GM12878 (cell line): Measurements from ENCODE around the gene USP5. TPM values are rescaled to one million over a fixed set of nuclear protein-coding genes. Genes with fewer than 3 reads are reported as not detected.

ENCODE experiments used
- ATAC-seq: fragments of 200-7000 bp; cut with Tn5 transposase; 3 replicates; pipeline ENCODE4 v1.9.1; 2020; ENCODE audit warnings: mild to moderate bottlenecking, moderate library complexity
- BruUV-seq: library from RNA; stranded (reverse); fragments of 400-500 nt; replicated peaks from 2 replicates; lab custom pipeline; 2021; lab: Mats Ljungman, UMichigan
- CTCF ChIA-PET: fragments of 300-600 bp; sonication (Branson Sonifier 250); formaldehyde crosslinking; extraction: SDS; loops from one replicate; lab custom pipeline; 2021; ENCODE audit warnings: inconsistent platforms; lab: Yijun Ruan, JAX
- POLR2A ChIA-PET: fragments of 350-600 bp; formaldehyde crosslinking; extraction: SDS; loops from one replicate; lab custom pipeline; 2021; ENCODE audit warnings: inconsistent platforms; lab: Charles Lee
- RAD21 ChIA-PET: fragments of 300-600 bp; sonication (Branson Sonifier 250); formaldehyde crosslinking; loops from one replicate; lab custom pipeline; 2023; ENCODE audit warnings: antibody characterized with exemption; ENCODE audit not compliant: unreplicated experiment; lab: Charles Lee
- SMC1A ChIA-PET: fragments of 300-600 bp; sonication (Branson Sonifier 250); formaldehyde crosslinking; loops from one replicate; lab custom pipeline; 2023; ENCODE audit not compliant: unreplicated experiment, uncharacterized antibody; lab: Charles Lee
- DNase-seq: peaks from one replicate; pipeline ENCODE4 v3.0.0-alpha.2; 2011; ENCODE audit warnings: low read depth, low spot score
- FAIRE-seq: peaks from 3 replicates; lab custom pipeline; 2011; peaks lifted over from hg19 to GRCh38; lab: Jason Lieb, UNC
- H2AFZ ChIP-seq: 2 replicates; pipeline ENCODE4 v1.6.0; 2011; ENCODE audit warnings: low read depth, low read length, control low read depth; ENCODE audit not compliant: control insufficient read depth
- H3K27ac ChIP-seq: 2 replicates; pipeline ENCODE4 v1.5.1; 2011; ENCODE audit warnings: control low read depth; ENCODE audit not compliant: control insufficient read depth, insufficient read depth
- H3K27me3 ChIP-seq, 2 experiments: replicated peaks in 1 of 2; 2 replicates each; pipeline versions ENCODE4 v1.6.0 to v1.6.1; 2011; ENCODE audit warnings: low read length in 1 of 2; ENCODE audit not compliant: control insufficient read depth in 2 of 2, insufficient read depth in 2 of 2
- H3K36me3 ChIP-seq, 2 experiments: 2 replicates each; pipeline ENCODE4 v1.5.1; 2011; ENCODE audit warnings: low read length in 1 of 2; ENCODE audit not compliant: control insufficient read depth in 2 of 2, insufficient read depth in 2 of 2
- H3K4me1 ChIP-seq: 2 replicates; pipeline ENCODE4 v1.6.1; 2011; ENCODE audit warnings: mild to moderate bottlenecking, low read length, moderate library complexity, mixed read lengths; ENCODE audit not compliant: control insufficient read depth, insufficient read depth
- H3K4me2 ChIP-seq: 2 replicates; pipeline ENCODE4 v1.6.0; 2011; ENCODE audit warnings: control low read depth; ENCODE audit not compliant: control insufficient read depth, insufficient read depth
- H3K4me3 ChIP-seq: fragments of 200-600 bp; sonication (generic); 2 replicates; pipeline ENCODE4 v1.5.1; 2016
- H3K79me2 ChIP-seq: 2 replicates; pipeline ENCODE4 v1.6.0; 2011; ENCODE audit warnings: low read length; ENCODE audit not compliant: control insufficient read depth, insufficient read depth
- H3K9ac ChIP-seq: 2 replicates; pipeline ENCODE4 v1.8.0; 2011; ENCODE audit warnings: low read length, control low read depth, mixed read lengths; ENCODE audit not compliant: control insufficient read depth, insufficient read depth
- H3K9me3 ChIP-seq: replicated peaks from 3 replicates; pipeline ENCODE4 v1.5.1; 2011; ENCODE audit warnings: mild to moderate bottlenecking, low read length; ENCODE audit not compliant: control insufficient read depth, insufficient read depth
- H4K20me1 ChIP-seq: 2 replicates; pipeline ENCODE4 v1.6.0; 2011; ENCODE audit not compliant: control insufficient read depth, insufficient read depth
- CTCF ChIP-seq, 3 experiments: IDR thresholded peaks in 2 of 3; conservative IDR thresholded peaks in 1 of 3; 2 replicates each; pipeline ENCODE4 v1.5.1; 2011; ENCODE audit warnings: low read depth in 3 of 3, low read length in 3 of 3, mild to moderate bottlenecking in 3 of 3, control low read depth in 2 of 3, moderate library complexity in 2 of 3, inconsistent platforms in 1 of 3, mixed read lengths in 1 of 3; ENCODE audit not compliant: control insufficient read depth in 2 of 3, insufficient read depth in 1 of 3; ENCODE audit errors: extremely low read depth in 1 of 3
- HDGF ChIP-seq: fragments of 450-650 bp; IDR thresholded peaks from 2 replicates; pipeline ENCODE4 v1.6.1; 2016; ENCODE audit warnings: antibody characterized with exemption
- STAT1 ChIP-seq: fragments of 450-650 bp; conservative IDR thresholded peaks from 2 replicates; pipeline ENCODE4 v1.6.1; 2014; ENCODE audit warnings: antibody characterized with exemption, mild to moderate bottlenecking
- TCF3 ChIP-seq: IDR thresholded peaks from 2 replicates; pipeline ENCODE4 v1.6.1; 2012; ENCODE audit warnings: low read depth, mild to moderate bottlenecking, low read length, borderline replicate concordance; ENCODE audit not compliant: insufficient read depth
- WGBS: methylation state at CpG from one replicate; pipeline ENCODE4 v1.1.6; 2016; ENCODE audit warnings: low lambda C conversion rate; ENCODE audit not compliant: insufficient replicate concordance, insufficient coverage; ENCODE audit errors: missing lambda C conversion rate; 5-methylcytosine and 5-hydroxymethylcytosine counted together
- in situ Hi-C: fragments of 300-500 bp; cut with MboI; formaldehyde crosslinking; loops from 9 replicates; pipeline ENCODE4 v1.14.3; 2018; ENCODE audit warnings: mixed read lengths
- intact Hi-C: fragments of 100-400 bp; cut with micrococcal nuclease; formaldehyde crosslinking; loops from one replicate; pipeline ENCODE4 v1.14.2; 2022; ENCODE audit not compliant: unreplicated experiment
- polyA plus RNA-seq, 11 experiments: library from polyadenylated mRNA; depleted of rRNA in 4 of 11; unstranded in 6 of 11; stranded (reverse) in 5 of 11; fragments of >200 nt; fragmentation: Nextera tagmentation in 4 of 11; fragmentation: Illumina TruSeq in 1 of 11; extraction: Ambion mirVana in 4 of 11; extraction: Trizol in 1 of 11; gene quantifications; 1 replicate in 1 of 11; 2 replicates in 10 of 11; pipeline versions ENCODE4 v1.2.1 to v1.2.3, GENCODE V29; 2011 to 2016; ENCODE audit warnings: inconsistent platforms in 2 of 11, missing spikeins in 2 of 11, low read depth in 1 of 11
- total RNA-seq, 4 experiments: library from RNA; depleted of rRNA in 3 of 4; stranded (reverse); fragments of >200 nt in 3 of 4; fragmentation: Illumina TruSeq in 1 of 4; extraction: Trizol in 1 of 4; gene quantifications; 2 replicates each; pipeline versions ENCODE4 v1.2.1 to v1.2.3, GENCODE V29; 2013 to 2021
- TF ChIP-seq, protein P1 (sequence below): fragments of 450-650 bp; IDR thresholded peaks from 2 replicates; pipeline ENCODE4 v1.6.1; 2016; ENCODE audit warnings: mild to moderate bottlenecking
- TF ChIP-seq, protein P2 (sequence below): fragments of 450-650 bp; IDR thresholded peaks from 2 replicates; pipeline ENCODE4 v1.6.1; 2016; ENCODE audit warnings: mild to moderate bottlenecking, moderate library complexity, borderline replicate concordance

Gene USP5
- total and polyA plus RNA-seq, 10 of the 15 experiments (the other 5 are each of a cell fraction or from before 2014, with no cell fraction given): 2.5 to 124 (median 74.6) TPM

DNA sequence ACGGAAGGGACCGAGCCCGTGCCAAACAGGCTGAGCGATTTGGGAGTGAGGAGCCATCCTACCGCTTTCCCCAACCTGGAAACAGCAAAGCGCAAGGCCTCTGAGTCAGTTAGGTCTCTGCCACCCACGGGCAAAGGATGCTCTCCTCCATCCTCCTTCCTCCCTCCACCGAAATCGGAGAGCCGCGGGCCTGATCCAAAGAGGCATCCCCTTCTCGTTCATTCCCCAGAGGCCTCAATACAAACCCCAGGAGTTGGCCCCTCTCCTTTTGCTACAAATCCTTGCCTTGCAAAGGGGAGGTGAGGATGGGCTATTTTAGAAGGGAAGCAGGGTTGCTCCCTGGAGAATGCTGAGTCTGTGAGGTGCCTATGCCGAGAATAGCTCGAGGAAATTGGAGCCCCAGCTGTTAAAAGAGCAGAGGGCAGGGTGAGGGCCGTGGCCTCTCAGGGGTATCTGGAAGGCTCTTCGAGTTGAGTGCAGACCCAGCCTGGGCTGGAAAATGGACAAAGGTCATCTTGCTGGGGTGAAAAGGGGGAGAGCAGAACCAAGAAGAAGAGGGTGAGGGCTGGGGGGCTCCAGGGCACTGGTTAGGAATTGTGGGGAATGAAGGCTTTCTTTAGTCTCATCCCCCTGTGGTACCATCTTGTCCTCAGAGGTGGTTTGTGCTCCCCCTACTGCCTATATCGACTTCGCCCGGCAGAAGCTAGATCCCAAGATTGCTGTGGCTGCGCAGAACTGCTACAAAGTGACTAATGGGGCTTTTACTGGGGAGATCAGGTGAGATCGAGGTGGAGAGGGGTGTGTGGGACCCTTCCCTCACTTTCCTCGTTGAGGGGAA is 16.5 kb downstream of the USP5 start:
- ChIA-PET POLR2A (interaction anchor here (1.0 to 5.7 kb wide), 6 partner anchors 10 to 145 kb away, joined by 3 to 84 read pairs (median 6); partner anchors contain the start of genes CDCA3, COPS7A, LRRC23 and USP5), RAD21 (interaction anchor here (1.1 to 5.6 kb wide), 8 partner anchors 16 to 115 kb away, joined by 3 to 42 read pairs (median 8); partner anchors contain the start of genes C12orf57, CDCA3, MLF2 and PTPN6), CTCF (interaction anchor here (0.8 to 9.5 kb wide), 24 partner anchors 9 to 244 kb away, joined by 3 to 173 read pairs (median 6); partner anchors contain the start of genes C1RL, CDCA3, MLF2 and PTMS), SMC1A (interaction anchor here (0.9 to 5.3 kb wide), 10 partner anchors 15 to 241 kb away, joined by 3 to 42 read pairs (median 4); partner anchors contain the start of genes C1RL, CDCA3, USP5 and ZNF384)
- TF ChIP-seq STAT1 (no peak), CTCF (IDR thresholded peaks at IDR 0.05 in 2 of 3, conservative IDR thresholded peaks at IDR 0.05 in 1 of 3; ENCODE audit: control insufficient read depth in 2 of 3, extremely low read depth in 1 of 3, insufficient read depth in 1 of 3, low read depth in 3 of 3, low read length in 3 of 3) (peak in 2 of 3 experiments; percentile 18 to 26; a peak in 2 of 6 replicates), HDGF (0 out of 2 replicates have a peak, but pooled peaks have one; percentile 61), TCF3 (no peak)
- TF ChIP-seq, protein P1, sequence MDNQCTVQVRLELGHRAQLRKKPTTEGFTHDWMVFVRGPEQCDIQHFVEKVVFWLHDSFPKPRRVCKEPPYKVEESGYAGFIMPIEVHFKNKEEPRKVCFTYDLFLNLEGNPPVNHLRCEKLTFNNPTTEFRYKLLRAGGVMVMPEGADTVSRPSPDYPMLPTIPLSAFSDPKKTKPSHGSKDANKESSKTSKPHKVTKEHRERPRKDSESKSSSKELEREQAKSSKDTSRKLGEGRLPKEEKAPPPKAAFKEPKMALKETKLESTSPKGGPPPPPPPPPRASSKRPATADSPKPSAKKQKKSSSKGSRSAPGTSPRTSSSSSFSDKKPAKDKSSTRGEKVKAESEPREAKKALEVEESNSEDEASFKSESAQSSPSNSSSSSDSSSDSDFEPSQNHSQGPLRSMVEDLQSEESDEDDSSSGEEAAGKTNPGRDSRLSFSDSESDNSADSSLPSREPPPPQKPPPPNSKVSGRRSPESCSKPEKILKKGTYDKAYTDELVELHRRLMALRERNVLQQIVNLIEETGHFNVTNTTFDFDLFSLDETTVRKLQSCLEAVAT: peak; percentile 65; the same call in 1 of the 2 replicates
- TF ChIP-seq, protein P2, sequence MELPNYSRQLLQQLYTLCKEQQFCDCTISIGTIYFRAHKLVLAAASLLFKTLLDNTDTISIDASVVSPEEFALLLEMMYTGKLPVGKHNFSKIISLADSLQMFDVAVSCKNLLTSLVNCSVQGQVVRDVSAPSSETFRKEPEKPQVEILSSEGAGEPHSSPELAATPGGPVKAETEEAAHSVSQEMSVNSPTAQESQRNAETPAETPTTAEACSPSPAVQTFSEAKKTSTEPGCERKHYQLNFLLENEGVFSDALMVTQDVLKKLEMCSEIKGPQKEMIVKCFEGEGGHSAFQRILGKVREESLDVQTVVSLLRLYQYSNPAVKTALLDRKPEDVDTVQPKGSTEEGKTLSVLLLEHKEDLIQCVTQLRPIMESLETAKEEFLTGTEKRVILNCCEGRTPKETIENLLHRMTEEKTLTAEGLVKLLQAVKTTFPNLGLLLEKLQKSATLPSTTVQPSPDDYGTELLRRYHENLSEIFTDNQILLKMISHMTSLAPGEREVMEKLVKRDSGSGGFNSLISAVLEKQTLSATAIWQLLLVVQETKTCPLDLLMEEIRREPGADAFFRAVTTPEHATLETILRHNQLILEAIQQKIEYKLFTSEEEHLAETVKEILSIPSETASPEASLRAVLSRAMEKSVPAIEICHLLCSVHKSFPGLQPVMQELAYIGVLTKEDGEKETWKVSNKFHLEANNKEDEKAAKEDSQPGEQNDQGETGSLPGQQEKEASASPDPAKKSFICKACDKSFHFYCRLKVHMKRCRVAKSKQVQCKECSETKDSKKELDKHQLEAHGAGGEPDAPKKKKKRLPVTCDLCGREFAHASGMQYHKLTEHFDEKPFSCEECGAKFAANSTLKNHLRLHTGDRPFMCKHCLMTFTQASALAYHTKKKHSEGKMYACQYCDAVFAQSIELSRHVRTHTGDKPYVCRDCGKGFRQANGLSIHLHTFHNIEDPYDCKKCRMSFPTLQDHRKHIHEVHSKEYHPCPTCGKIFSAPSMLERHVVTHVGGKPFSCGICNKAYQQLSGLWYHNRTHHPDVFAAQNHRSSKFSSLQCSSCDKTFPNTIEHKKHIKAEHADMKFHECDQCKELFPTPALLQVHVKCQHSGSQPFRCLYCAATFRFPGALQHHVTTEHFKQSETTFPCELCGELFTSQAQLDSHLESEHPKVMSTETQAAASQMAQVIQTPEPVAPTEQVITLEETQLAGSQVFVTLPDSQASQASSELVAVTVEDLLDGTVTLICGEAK: peak; percentile 42
- no peak for ATAC-seq
- H3K9me3 ChIP-seq: no peaks in the 10 kb centered on the region
- BruUV-seq: no TSS peak
- peaks cover 39% of the 10 kb centered on the region for H3K79me2 ChIP-seq
- H3K27me3 ChIP-seq: no peaks in the 10 kb centered on the region
- under 1% methylated on average over 22 of the region's 22 CpGs for WGBS
- peak overlapping the region; percentile 97 for H3K4me2 ChIP-seq
- in situ Hi-C loops (no loop called here), intact Hi-C loops (loop anchor here (1.0 to 2.0 kb wide), 4 partner anchors 23 to 244 kb away; no protein-coding TSS in a partner anchor)
- H3K4me3 ChIP-seq: peak overlapping the region; percentile 100
- H3K27ac ChIP-seq: peak overlapping the region; percentile 96
- FAIRE-seq: peak; percentile 74
- peaks cover 32% of the 10 kb centered on the region for H3K4me1 ChIP-seq
- H3K36me3 ChIP-seq: peaks cover 20 to 24% of the 10 kb centered on the region in 2 experiments
- DNase-seq: no peak
- H2AFZ ChIP-seq: no peak overlapping the region
- peaks cover 16% of the 10 kb centered on the region for H4K20me1 ChIP-seq
- peak overlapping the region; percentile 90 for H3K9ac ChIP-seq
